OCI-LY7 (cell line): Measurements from ENCODE around the gene HPDL.

Experiments
- CTCF ChIP-seq: fragments of 200-600 bp; sonication (generic); conservative IDR thresholded peaks from 2 replicates; pipeline ENCODE4 v1.5.1; 2014; ENCODE audit warnings: mild to moderate bottlenecking, antibody characterized with exemption, low read length, moderate library complexity, mixed read lengths
- EZH2phosphoT487 ChIP-seq: fragments of 200-600 bp; sonication (generic); IDR thresholded peaks from 2 replicates; pipeline ENCODE4 v1.6.1; 2018; ENCODE audit warnings: low read depth, borderline replicate concordance, mild to moderate bottlenecking, mixed run types, antibody characterized with exemption, low read length, moderate library complexity, mixed read lengths

- TF ChIP-seq CTCF, result no peak
- TF ChIP-seq EZH2phosphoT487, result no peak
These were observed 17.8 kb downstream of the HPDL start for GRCh38 chr1:45344499-45344898.
